K562 (cell line): Measurements from ENCODE around the gene KCTD1.

Source experiments
- ARID1B ChIP-seq: fragments of 450-650 bp; IDR thresholded peaks from 2 replicates; pipeline ENCODE4 v1.6.1; 2016; ENCODE audit warnings: antibody characterized with exemption, mild to moderate bottlenecking, inconsistent platforms
- BRCA1 ChIP-seq, 2 experiments: fragments of 450-650 bp in 1 of 2; sonication (generic) in 1 of 2; formaldehyde crosslinking in 1 of 2; IDR thresholded peaks; 2 replicates each; pipeline versions ENCODE4 v1.5.0 to v1.6.1; 2017 to 2020; ENCODE audit warnings: mild to moderate bottlenecking in 1 of 2, missing genetic modification reagents in 1 of 2
- CBFB ChIP-seq: sonication (generic); formaldehyde crosslinking; IDR thresholded peaks from 2 replicates; pipeline ENCODE4 v1.4.0; 2020; ENCODE audit warnings: mild to moderate bottlenecking, missing genetic modification reagents
- EZH2 ChIP-seq: IDR thresholded peaks from 2 replicates; pipeline ENCODE4 v1.6.1; 2012; ENCODE audit warnings: low read depth, mild to moderate bottlenecking, inconsistent platforms, low read length, borderline replicate concordance
- SMARCC2 ChIP-seq: fragments of 450-650 bp; IDR thresholded peaks from 2 replicates; pipeline ENCODE4 v1.6.1; 2017; ENCODE audit warnings: antibody characterized with exemption, moderate library complexity, mild to moderate bottlenecking, low read depth
- SP1 ChIP-seq: sonication (generic); formaldehyde crosslinking; IDR thresholded peaks from 2 replicates; pipeline ENCODE4 v1.8.1; 2022; ENCODE audit warnings: mild to moderate bottlenecking, missing genetic modification reagents
- ZNF12 ChIP-seq: sonication (generic); formaldehyde crosslinking; IDR thresholded peaks from 2 replicates; pipeline ENCODE4 v1.4.0; 2020; ENCODE audit warnings: mild to moderate bottlenecking, missing genetic modification reagents
- ZNF76 ChIP-seq: fragments of 250-450 bp; sonication (Bioruptor Pico); IDR thresholded peaks from 2 replicates; pipeline ENCODE4 v1.4.0; 2020; ENCODE audit warnings: mild to moderate bottlenecking, moderate library complexity, borderline replicate concordance
- TF ChIP-seq, protein P1 (sequence below): fragments of 250-450 bp; sonication (Bioruptor Pico); IDR thresholded peaks from 2 replicates; pipeline ENCODE4 v1.8.0; 2021; ENCODE audit warnings: borderline replicate concordance, mild to moderate bottlenecking, moderate library complexity; ENCODE audit not compliant: poor library complexity, severe bottlenecking
- TF ChIP-seq, protein P2 (sequence below): fragments of 450-650 bp; IDR thresholded peaks from 2 replicates; pipeline ENCODE4 v1.6.1; 2016; ENCODE audit warnings: low read depth
- TF ChIP-seq, protein P3 (sequence below), 2 experiments: fragments of 450-650 bp; formaldehyde crosslinking in 1 of 2; IDR thresholded peaks; 2 replicates each; pipeline versions ENCODE4 v1.4.0 to v1.6.1; 2014 to 2020; ENCODE audit warnings: mild to moderate bottlenecking in 2 of 2, borderline replicate concordance in 1 of 2, low read depth in 1 of 2
- TF ChIP-seq, protein P4 (sequence below): fragments of 250-450 bp; sonication (Bioruptor Pico); IDR thresholded peaks from 2 replicates; pipeline ENCODE4 v1.8.0; 2021; ENCODE audit warnings: moderate library complexity, mild to moderate bottlenecking, inconsistent platforms

DNA sequence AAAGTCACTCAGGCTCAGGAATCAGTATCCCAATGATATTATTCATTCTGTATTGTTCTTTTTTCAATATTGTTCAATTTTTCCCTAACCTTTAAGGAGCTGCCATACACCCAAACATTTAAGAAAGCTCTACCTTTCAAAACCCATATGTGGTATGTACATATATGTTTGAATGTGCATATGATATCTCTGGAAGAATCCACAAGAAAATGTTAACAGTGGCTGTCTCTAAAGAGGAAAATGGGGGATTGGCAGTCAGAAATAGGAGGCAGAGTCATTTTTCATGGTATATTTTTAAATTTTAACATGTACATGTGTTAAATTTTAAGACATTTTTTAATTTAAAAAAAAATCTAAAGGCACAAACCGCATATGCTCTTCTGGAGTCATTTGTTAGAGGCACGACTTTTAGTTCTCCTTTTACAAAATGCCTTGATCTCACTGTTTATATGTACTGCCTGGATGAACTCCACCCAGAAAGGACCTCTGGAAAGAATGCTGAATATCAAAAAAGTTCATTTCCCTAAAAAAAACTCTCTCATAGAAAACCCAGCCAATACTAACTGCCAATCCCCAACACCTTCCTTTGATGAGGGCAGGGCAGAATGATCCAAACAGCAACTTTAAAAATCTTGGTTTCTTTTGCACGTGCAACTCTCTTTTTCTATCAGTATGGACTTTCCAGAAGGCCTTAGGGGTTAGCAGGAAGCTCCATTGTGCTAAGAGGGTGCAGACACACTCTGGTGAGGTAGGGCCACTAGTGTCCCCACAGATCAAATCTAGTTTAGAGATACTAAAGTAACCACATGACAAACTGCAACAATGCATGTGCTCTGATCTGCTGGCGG lies 23.6 kb downstream of the KCTD1 start:
- TF ChIP-seq EZH2 (no peak), SMARCC2 (no peak), CBFB (no peak), BRCA1 (IDR thresholded peaks at IDR 0.05) (no peak), BRCA1 (CRISPR knock-in tag; IDR thresholded peaks at IDR 0.05) (no peak), SP1 (no peak), ZNF12 (CRISPR knock-in tag) (no peak), ARID1B (no peak), ZNF76 (CRISPR knock-in tag) (no peak)
- TF ChIP-seq, protein P1, sequence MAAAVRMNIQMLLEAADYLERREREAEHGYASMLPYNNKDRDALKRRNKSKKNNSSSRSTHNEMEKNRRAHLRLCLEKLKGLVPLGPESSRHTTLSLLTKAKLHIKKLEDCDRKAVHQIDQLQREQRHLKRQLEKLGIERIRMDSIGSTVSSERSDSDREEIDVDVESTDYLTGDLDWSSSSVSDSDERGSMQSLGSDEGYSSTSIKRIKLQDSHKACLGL (CRISPR knock-in tag) = no peak
- TF ChIP-seq, protein P2, sequence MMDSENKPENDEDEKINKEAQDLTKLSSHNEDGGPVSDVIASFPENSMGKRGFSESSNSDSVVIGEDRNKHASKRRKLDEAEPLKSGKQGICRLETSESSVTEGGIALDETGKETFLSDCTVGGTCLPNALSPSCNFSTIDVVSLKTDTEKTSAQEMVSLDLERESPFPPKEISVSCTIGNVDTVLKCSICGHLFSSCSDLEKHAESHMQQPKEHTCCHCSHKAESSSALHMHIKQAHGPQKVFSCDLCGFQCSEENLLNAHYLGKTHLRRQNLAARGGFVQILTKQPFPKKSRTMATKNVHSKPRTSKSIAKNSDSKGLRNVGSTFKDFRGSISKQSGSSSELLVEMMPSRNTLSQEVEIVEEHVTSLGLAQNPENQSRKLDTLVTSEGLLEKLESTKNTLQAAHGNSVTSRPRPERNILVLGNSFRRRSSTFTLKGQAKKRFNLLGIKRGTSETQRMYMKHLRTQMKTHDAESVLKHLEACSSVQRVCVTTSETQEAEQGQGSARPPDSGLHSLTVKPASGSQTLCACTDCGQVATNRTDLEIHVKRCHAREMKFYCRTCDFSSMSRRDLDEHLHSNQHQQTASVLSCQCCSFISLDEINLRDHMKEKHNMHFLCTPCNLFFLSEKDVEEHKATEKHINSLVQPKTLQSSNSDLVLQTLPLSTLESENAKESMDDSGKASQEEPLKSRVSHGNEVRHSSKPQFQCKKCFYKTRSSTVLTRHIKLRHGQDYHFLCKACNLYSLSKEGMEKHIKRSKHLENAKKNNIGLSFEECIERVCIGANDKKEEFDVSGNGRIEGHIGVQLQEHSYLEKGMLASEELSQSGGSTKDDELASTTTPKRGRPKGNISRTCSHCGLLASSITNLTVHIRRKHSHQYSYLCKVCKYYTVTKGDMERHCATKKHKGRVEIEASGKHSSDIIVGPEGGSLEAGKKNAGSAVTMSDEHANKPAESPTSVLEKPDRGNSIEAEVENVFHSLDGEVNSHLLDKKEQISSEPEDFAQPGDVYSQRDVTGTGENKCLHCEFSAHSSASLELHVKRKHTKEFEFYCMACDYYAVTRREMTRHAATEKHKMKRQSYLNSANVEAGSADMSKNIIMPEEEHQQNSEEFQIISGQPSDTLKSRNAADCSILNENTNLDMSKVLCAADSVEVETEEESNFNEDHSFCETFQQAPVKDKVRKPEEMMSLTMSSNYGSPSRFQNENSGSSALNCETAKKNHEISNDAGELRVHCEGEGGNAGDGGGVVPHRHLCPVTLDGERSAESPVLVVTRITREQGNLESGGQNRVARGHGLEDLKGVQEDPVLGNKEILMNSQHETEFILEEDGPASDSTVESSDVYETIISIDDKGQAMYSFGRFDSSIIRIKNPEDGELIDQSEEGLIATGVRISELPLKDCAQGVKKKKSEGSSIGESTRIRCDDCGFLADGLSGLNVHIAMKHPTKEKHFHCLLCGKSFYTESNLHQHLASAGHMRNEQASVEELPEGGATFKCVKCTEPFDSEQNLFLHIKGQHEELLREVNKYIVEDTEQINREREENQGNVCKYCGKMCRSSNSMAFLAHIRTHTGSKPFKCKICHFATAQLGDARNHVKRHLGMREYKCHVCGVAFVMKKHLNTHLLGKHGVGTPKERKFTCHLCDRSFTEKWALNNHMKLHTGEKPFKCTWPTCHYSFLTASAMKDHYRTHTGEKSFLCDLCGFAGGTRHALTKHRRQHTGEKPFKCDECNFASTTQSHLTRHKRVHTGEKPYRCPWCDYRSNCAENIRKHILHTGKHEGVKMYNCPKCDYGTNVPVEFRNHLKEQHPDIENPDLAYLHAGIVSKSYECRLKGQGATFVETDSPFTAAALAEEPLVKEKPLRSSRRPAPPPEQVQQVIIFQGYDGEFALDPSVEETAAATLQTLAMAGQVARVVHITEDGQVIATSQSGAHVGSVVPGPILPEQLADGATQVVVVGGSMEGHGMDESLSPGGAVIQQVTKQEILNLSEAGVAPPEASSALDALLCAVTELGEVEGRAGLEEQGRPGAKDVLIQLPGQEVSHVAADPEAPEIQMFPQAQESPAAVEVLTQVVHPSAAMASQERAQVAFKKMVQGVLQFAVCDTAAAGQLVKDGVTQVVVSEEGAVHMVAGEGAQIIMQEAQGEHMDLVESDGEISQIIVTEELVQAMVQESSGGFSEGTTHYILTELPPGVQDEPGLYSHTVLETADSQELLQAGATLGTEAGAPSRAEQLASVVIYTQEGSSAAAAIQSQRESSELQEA = no peak
- TF ChIP-seq, protein P3, sequence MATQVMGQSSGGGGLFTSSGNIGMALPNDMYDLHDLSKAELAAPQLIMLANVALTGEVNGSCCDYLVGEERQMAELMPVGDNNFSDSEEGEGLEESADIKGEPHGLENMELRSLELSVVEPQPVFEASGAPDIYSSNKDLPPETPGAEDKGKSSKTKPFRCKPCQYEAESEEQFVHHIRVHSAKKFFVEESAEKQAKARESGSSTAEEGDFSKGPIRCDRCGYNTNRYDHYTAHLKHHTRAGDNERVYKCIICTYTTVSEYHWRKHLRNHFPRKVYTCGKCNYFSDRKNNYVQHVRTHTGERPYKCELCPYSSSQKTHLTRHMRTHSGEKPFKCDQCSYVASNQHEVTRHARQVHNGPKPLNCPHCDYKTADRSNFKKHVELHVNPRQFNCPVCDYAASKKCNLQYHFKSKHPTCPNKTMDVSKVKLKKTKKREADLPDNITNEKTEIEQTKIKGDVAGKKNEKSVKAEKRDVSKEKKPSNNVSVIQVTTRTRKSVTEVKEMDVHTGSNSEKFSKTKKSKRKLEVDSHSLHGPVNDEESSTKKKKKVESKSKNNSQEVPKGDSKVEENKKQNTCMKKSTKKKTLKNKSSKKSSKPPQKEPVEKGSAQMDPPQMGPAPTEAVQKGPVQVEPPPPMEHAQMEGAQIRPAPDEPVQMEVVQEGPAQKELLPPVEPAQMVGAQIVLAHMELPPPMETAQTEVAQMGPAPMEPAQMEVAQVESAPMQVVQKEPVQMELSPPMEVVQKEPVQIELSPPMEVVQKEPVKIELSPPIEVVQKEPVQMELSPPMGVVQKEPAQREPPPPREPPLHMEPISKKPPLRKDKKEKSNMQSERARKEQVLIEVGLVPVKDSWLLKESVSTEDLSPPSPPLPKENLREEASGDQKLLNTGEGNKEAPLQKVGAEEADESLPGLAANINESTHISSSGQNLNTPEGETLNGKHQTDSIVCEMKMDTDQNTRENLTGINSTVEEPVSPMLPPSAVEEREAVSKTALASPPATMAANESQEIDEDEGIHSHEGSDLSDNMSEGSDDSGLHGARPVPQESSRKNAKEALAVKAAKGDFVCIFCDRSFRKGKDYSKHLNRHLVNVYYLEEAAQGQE (IDR thresholded peaks at IDR 0.05; ENCODE audit: borderline replicate concordance) = no peak
- TF ChIP-seq, protein P3 (CRISPR knock-in tag; IDR thresholded peaks at IDR 0.05; ENCODE audit: low read depth) = no peak
- TF ChIP-seq, protein P4, sequence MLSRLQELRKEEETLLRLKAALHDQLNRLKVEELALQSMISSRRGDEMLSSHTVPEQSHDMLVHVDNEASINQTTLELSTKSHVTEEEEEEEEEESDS (CRISPR knock-in tag) = no peak
